H1 (cell line): ENCODE data around the gene SPPL3. TPM values are rescaled to one million over a fixed set of nuclear protein-coding genes. Genes with fewer than 3 reads are reported as not detected.

Source experiments
- HDAC6 ChIP-seq: IDR thresholded peaks from one replicate; pipeline ENCODE4 v1.7.1; 2012; ENCODE audit warnings: low read depth, mild to moderate bottlenecking, inconsistent platforms, low read length, moderate library complexity
- JUN ChIP-seq: IDR thresholded peaks from 2 replicates; pipeline ENCODE4 v1.6.1; 2011; ENCODE audit warnings: low read depth, mild to moderate bottlenecking, improper control_type of control experiment, low read length
- TCF12 ChIP-seq: IDR thresholded peaks from 2 replicates; pipeline ENCODE4 v1.6.1; 2011; ENCODE audit warnings: low read depth, mild to moderate bottlenecking, low read length
- YY1 ChIP-seq: IDR thresholded peaks from 2 replicates; pipeline ENCODE4 v1.6.1; 2011; ENCODE audit warnings: low read depth, mild to moderate bottlenecking, low read length
- polyA plus RNA-seq, 7 experiments: library from polyadenylated mRNA; depleted of rRNA in 3 of 7; stranded (reverse) in 5 of 7; unstranded in 2 of 7; fragments of >200 nt in 5 of 7; fragments of 200-250 nt in 2 of 7; gene quantifications; 1 replicate in 5 of 7; 2 replicates in 1 of 7; 4 replicates in 1 of 7; pipeline versions ENCODE4 v1.2.1 to v1.2.3, GENCODE V29; 2011 to 2013; ENCODE audit warnings: missing spikeins in 2 of 7, mixed read lengths in 2 of 7
- total RNA-seq: library from RNA; stranded (reverse); fragmentation: NEBNext Ultra II Directional; extraction: Animal tissue kit (Norgen Biotek cat#: 25700); gene quantifications from 2 replicates; pipeline ENCODE4 v1.2.1, GENCODE V29; 2021
- TF ChIP-seq, protein P1 (sequence below): fragments of 300-600 bp; sonication (generic); IDR thresholded peaks from 2 replicates; pipeline ENCODE4 v1.7.1; 2012; ENCODE audit warnings: low read length, moderate library complexity, mild to moderate bottlenecking, inconsistent platforms; ENCODE audit not compliant: insufficient replicate concordance

The SPPL3 gene
- total and polyA plus RNA-seq, 2 of the 8 experiments (the other 6 are each of a cell fraction or from before 2014, with no cell fraction given), result 27.3 to 48.4 TPM

DNA sequence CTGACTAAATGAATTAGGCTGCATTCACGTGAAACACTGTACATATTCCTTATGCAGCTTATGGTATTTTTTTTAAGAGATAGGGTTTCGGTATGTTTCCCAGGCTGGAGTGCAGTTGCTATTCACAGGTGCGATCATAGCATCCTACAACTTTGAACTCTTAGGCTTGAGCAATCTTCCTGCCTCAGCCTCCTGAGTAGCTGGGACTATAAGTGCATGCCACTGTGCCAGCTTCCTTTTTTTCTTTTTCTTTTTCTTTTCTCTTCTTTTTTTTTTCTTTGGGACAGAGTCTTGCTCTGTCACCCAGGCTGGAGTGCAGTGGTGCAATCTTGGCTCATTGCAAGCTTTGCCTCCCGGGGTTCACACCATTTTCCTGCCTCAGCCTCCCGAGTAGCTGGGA, 35.8 kb upstream of the SPPL3 start (continued):
- TF ChIP-seq, protein P1, sequence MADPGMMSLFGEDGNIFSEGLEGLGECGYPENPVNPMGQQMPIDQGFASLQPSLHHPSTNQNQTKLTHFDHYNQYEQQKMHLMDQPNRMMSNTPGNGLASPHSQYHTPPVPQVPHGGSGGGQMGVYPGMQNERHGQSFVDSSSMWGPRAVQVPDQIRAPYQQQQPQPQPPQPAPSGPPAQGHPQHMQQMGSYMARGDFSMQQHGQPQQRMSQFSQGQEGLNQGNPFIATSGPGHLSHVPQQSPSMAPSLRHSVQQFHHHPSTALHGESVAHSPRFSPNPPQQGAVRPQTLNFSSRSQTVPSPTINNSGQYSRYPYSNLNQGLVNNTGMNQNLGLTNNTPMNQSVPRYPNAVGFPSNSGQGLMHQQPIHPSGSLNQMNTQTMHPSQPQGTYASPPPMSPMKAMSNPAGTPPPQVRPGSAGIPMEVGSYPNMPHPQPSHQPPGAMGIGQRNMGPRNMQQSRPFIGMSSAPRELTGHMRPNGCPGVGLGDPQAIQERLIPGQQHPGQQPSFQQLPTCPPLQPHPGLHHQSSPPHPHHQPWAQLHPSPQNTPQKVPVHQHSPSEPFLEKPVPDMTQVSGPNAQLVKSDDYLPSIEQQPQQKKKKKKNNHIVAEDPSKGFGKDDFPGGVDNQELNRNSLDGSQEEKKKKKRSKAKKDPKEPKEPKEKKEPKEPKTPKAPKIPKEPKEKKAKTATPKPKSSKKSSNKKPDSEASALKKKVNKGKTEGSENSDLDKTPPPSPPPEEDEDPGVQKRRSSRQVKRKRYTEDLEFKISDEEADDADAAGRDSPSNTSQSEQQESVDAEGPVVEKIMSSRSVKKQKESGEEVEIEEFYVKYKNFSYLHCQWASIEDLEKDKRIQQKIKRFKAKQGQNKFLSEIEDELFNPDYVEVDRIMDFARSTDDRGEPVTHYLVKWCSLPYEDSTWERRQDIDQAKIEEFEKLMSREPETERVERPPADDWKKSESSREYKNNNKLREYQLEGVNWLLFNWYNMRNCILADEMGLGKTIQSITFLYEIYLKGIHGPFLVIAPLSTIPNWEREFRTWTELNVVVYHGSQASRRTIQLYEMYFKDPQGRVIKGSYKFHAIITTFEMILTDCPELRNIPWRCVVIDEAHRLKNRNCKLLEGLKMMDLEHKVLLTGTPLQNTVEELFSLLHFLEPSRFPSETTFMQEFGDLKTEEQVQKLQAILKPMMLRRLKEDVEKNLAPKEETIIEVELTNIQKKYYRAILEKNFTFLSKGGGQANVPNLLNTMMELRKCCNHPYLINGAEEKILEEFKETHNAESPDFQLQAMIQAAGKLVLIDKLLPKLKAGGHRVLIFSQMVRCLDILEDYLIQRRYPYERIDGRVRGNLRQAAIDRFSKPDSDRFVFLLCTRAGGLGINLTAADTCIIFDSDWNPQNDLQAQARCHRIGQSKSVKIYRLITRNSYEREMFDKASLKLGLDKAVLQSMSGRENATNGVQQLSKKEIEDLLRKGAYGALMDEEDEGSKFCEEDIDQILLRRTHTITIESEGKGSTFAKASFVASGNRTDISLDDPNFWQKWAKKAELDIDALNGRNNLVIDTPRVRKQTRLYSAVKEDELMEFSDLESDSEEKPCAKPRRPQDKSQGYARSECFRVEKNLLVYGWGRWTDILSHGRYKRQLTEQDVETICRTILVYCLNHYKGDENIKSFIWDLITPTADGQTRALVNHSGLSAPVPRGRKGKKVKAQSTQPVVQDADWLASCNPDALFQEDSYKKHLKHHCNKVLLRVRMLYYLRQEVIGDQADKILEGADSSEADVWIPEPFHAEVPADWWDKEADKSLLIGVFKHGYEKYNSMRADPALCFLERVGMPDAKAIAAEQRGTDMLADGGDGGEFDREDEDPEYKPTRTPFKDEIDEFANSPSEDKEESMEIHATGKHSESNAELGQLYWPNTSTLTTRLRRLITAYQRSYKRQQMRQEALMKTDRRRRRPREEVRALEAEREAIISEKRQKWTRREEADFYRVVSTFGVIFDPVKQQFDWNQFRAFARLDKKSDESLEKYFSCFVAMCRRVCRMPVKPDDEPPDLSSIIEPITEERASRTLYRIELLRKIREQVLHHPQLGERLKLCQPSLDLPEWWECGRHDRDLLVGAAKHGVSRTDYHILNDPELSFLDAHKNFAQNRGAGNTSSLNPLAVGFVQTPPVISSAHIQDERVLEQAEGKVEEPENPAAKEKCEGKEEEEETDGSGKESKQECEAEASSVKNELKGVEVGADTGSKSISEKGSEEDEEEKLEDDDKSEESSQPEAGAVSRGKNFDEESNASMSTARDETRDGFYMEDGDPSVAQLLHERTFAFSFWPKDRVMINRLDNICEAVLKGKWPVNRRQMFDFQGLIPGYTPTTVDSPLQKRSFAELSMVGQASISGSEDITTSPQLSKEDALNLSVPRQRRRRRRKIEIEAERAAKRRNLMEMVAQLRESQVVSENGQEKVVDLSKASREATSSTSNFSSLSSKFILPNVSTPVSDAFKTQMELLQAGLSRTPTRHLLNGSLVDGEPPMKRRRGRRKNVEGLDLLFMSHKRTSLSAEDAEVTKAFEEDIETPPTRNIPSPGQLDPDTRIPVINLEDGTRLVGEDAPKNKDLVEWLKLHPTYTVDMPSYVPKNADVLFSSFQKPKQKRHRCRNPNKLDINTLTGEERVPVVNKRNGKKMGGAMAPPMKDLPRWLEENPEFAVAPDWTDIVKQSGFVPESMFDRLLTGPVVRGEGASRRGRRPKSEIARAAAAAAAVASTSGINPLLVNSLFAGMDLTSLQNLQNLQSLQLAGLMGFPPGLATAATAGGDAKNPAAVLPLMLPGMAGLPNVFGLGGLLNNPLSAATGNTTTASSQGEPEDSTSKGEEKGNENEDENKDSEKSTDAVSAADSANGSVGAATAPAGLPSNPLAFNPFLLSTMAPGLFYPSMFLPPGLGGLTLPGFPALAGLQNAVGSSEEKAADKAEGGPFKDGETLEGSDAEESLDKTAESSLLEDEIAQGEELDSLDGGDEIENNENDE, result no peak
- TF ChIP-seq HDAC6 (no peak), TCF12 (no peak), YY1 (no peak), JUN (no peak)
